GM13977 (cell line): ENCODE measurements around the gene CHAF1A.

ENCODE experiments used
- DNase-seq: peaks from one replicate; pipeline ENCODE4 v3.0.0; 2012; ENCODE audit warnings: low spot score
- CTCF ChIP-seq: IDR thresholded peaks from 2 replicates; pipeline ENCODE4 v1.5.1; 2012; ENCODE audit warnings: mild to moderate bottlenecking, control low read depth; ENCODE audit not compliant: insufficient read depth; ENCODE audit errors: extremely low read depth, missing control alignments
- in situ Hi-C: fragments of 300-500 bp; cut with MboI; formaldehyde crosslinking; loops from one replicate; pipeline ENCODE4 v1.12.0; 2022; ENCODE audit warnings: low sequenced_read_pairs, low pct_unique_long_range_greater_than_20kb, mixed read lengths, inconsistent platforms; ENCODE audit not compliant: unreplicated experiment

CHAF1A gene

GRCh38 chr19:4390017-4390566, 12.3 kb upstream of the CHAF1A start:
- no peak for TF ChIP-seq CTCF
- no peak for DNase-seq
- in situ Hi-C loops = no loop called here

GRCh38 chr19:4390567-4391305, 11.7 kb upstream of the CHAF1A start:
- no peak for DNase-seq
- no peak for TF ChIP-seq CTCF
- in situ Hi-C loops = no loop called here

GRCh38 chr19:4391306-4391693, 11.1 kb upstream of the CHAF1A start:
- no peak for DNase-seq
- TF ChIP-seq CTCF = no peak
- in situ Hi-C loops = no loop called here

GRCh38 chr19:4391701-4392483, 10.5 kb upstream of the CHAF1A start:
- no peak for TF ChIP-seq CTCF
- DNase-seq = no peak
- in situ Hi-C loops = no loop called here

GRCh38 chr19:4393947-4394590, 8.4 kb upstream of the CHAF1A start:
- TF ChIP-seq CTCF = no peak
- in situ Hi-C loops = no loop called here
- DNase-seq = no peak

- no peak for TF ChIP-seq CTCF
- DNase-seq = no peak
- in situ Hi-C loops = no loop called here
These were observed 5.3 kb upstream of the CHAF1A start for GRCh38 chr19:4396949-4397783.
